ENCODE data around the gene NUDT19. TPM values are rescaled to one million over a fixed set of nuclear protein-coding genes. Genes with fewer than 3 reads are reported as not detected.

The NUDT19 gene
- total RNA-seq, result 1 to 10 TPM; 6.4 to 9.6 (median 8.2) TPM
- 9.8 TPM for total RNA-seq (2013)

GRCh38 chr19:32691291-32691951 is at the start of gene NUDT19:
NUDT19 (plus strand) TSS chr19:32691821; CDS start chr19:32691961, 140 bp downstream.
- Mint-ChIP-seq H3K27ac (peak within 1 kb of the TSS; percentile 88 to 90), H3K4me3 (peak within 1 kb of the TSS; percentile 94), H3K36me3 (no peaks in the 10 kb centered on the region), H3K4me1 (peaks cover 49% of the 10 kb centered on the region in 2 donors), H3K9me3 (peaks cover 0 to 3% of the 10 kb centered on the region in 2 donors), H3K27me3 (ENCODE audit: low read depth in 2 of 2) (no peaks in the 10 kb centered on the region)
- Histone ChIP-seq H3K4me3 (ENCODE audit: low read length) (peak within 1 kb of the TSS; percentile 55), H3K4me1 (ENCODE audit: control insufficient read depth, insufficient read depth, low read length) (peaks cover 49% of the 10 kb centered on the region), H3K36me3 (ENCODE audit: control insufficient read depth, insufficient read depth, low read length) (peaks cover 3% of the 10 kb centered on the region), H3K27me3 (ENCODE audit: control insufficient read depth, insufficient read depth, low read length) (no peaks in the 10 kb centered on the region), H3K9me3 (ENCODE audit: control insufficient read depth, insufficient read depth, low read length) (peaks cover 5% of the 10 kb centered on the region), H3K27ac (ENCODE audit: low read length) (peak within 1 kb of the TSS; percentile 57)
- peak; percentile 59 to 82 for DNase-seq
- intact Hi-C loops (cut with micrococcal nuclease), result loop anchor here (2.0 kb wide), 1 partner anchor 55 kb away; no protein-coding TSS in a partner anchor
- 11% methylated on average over 30 of the region's 32 CpGs for WGBS (ENCODE audit: insufficient coverage)
- no peak for TF ChIP-seq CTCF (IDR thresholded peaks at IDR 0.05)
- ATAC-seq, result peak; percentile 72 to 77 (median 76)

GRCh38 chr19:32642771-32643170 is 48.9 kb upstream of the NUDT19 start:
- TF ChIP-seq CTCF (IDR thresholded peaks at IDR 0.05), result no peak
- no peaks in the 10 kb centered on the region for H3K9me3 ChIP-seq (ENCODE audit: control insufficient read depth, insufficient read depth, low read length)
- ATAC-seq (peak; percentile 44 to 85 (median 60)), DNase-seq (peak in 1 of 2 donors; percentile 84)
- peaks cover 62% of the 10 kb centered on the region for H3K36me3 ChIP-seq (ENCODE audit: control insufficient read depth, insufficient read depth, low read length)
- Mint-ChIP-seq H3K27ac (peak overlapping the region; percentile 70 to 78), H3K4me3 (peak overlapping the region; percentile 6), H3K36me3 (peaks cover 13% of the 10 kb centered on the region), H3K27me3 (ENCODE audit: low read depth in 2 of 2) (no peaks in the 10 kb centered on the region), H3K9me3 (no peaks in the 10 kb centered on the region), H3K4me1 (peaks cover 7 to 10% of the 10 kb centered on the region in 2 donors)
- intact Hi-C loops (cut with micrococcal nuclease), result no loop called here
- no peak overlapping the region for H3K4me3 ChIP-seq (ENCODE audit: low read length)
- H3K27ac ChIP-seq (ENCODE audit: low read length), result peak overlapping the region; percentile 39
- H3K4me1 ChIP-seq (ENCODE audit: control insufficient read depth, insufficient read depth, low read length), result peaks cover 28% of the 10 kb centered on the region
- WGBS (ENCODE audit: insufficient coverage), result 46% methylated on average over 11 of the region's 12 CpGs
- no peaks in the 10 kb centered on the region for H3K27me3 ChIP-seq (ENCODE audit: control insufficient read depth, insufficient read depth, low read length)

- peaks cover 10% of the 10 kb centered on the region for H3K36me3 Mint-ChIP-seq
- peaks cover 47% of the 10 kb centered on the region for H3K36me3 ChIP-seq (ENCODE audit: control insufficient read depth, insufficient read depth, low read length)
- no peak overlapping the region for H3K27ac Mint-ChIP-seq
- ATAC-seq (no peak), DNase-seq (no peak)
- H3K27ac ChIP-seq (ENCODE audit: low read length), result no peak overlapping the region
- H3K4me3 Mint-ChIP-seq, result no peak overlapping the region
- 74% methylated on average over 6 of the region's 6 CpGs for WGBS (ENCODE audit: insufficient coverage)
- no peak for TF ChIP-seq CTCF (IDR thresholded peaks at IDR 0.05)
- no peak overlapping the region for H3K4me3 ChIP-seq (ENCODE audit: low read length)
- no peaks in the 10 kb centered on the region for H3K9me3 Mint-ChIP-seq
- H3K4me1 Mint-ChIP-seq, result peaks cover 7 to 10% of the 10 kb centered on the region in 2 donors
- H3K4me1 ChIP-seq (ENCODE audit: control insufficient read depth, insufficient read depth, low read length), result peaks cover 28% of the 10 kb centered on the region
- intact Hi-C loops (cut with micrococcal nuclease), result no loop called here
- H3K9me3 ChIP-seq (ENCODE audit: control insufficient read depth, insufficient read depth, low read length), result no peaks in the 10 kb centered on the region
- H3K27me3 Mint-ChIP-seq (ENCODE audit: low read depth in 2 of 2), result no peaks in the 10 kb centered on the region
- H3K27me3 ChIP-seq (ENCODE audit: control insufficient read depth, insufficient read depth, low read length), result no peaks in the 10 kb centered on the region
Observed at GRCh38 chr19:32646556-32646955, 45.1 kb upstream of the NUDT19 start.
